ENCODE results near the gene TRIP11. TPM values are rescaled to one million over a fixed set of nuclear protein-coding genes. Genes with fewer than 3 reads are reported as not detected.

TRIP11 gene
- total and polyA plus RNA-seq, 2 experiments from 2014 or later, result 10.8 to 40.8 TPM

DNA sequence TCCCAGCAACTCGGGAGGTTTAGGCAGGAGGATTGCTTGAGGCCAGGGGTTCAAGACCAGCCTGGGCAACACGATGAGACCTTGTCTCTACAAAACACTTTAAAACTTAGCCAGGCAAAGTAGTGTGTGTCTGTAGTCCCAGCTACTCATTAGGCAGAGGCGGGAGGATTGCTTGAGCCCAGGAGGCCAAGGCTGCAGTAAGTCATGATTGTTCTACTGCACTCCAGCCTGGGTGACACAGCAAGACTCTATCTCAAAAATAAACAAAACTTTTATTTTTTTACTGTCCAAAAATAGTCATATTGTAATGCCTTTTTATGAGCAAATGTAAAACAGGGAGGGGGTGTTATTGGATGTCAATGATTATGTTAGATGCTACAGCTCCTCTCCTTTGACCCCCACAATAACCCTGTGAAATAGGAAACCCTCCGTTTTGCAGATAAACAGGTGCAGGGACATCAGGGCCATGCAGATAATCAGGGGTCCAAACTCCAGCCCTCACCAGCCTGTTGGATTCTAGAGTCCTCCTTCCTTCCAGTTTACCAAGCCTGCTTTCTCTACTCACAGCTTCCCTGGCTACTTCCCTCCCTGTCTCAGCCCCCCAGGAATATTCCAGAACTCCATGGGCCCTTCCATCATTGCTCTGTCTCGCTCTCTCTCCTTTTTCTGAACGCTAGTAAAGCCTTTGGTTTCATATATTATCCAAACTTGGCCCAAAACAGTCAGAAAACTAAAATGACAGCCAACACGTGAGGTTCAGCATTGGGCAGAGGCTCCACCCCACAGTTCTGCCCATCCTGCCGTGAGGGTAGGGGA is 86.5 kb downstream of the TRIP11 start:
- H3K27ac ChIP-seq, result no peak overlapping the region
- peaks cover 9% of the 10 kb centered on the region for H3K27me3 ChIP-seq
- no peaks in the 10 kb centered on the region for H3K4me1 ChIP-seq (ENCODE audit: low read depth)
- TF ChIP-seq, protein P1, sequence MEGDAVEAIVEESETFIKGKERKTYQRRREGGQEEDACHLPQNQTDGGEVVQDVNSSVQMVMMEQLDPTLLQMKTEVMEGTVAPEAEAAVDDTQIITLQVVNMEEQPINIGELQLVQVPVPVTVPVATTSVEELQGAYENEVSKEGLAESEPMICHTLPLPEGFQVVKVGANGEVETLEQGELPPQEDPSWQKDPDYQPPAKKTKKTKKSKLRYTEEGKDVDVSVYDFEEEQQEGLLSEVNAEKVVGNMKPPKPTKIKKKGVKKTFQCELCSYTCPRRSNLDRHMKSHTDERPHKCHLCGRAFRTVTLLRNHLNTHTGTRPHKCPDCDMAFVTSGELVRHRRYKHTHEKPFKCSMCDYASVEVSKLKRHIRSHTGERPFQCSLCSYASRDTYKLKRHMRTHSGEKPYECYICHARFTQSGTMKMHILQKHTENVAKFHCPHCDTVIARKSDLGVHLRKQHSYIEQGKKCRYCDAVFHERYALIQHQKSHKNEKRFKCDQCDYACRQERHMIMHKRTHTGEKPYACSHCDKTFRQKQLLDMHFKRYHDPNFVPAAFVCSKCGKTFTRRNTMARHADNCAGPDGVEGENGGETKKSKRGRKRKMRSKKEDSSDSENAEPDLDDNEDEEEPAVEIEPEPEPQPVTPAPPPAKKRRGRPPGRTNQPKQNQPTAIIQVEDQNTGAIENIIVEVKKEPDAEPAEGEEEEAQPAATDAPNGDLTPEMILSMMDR (IDR thresholded peaks at IDR 0.05; ENCODE audit: low read depth, low read length), result no peak
- H3K36me3 ChIP-seq, result no peaks in the 10 kb centered on the region
- DNase-seq (ENCODE audit: low read depth in 1 of 2, low spot score in 1 of 2), result no peak
- no peaks in the 10 kb centered on the region for H3K9me3 ChIP-seq (ENCODE audit: low read depth)
- no peak overlapping the region for H3K4me3 ChIP-seq

DNA sequence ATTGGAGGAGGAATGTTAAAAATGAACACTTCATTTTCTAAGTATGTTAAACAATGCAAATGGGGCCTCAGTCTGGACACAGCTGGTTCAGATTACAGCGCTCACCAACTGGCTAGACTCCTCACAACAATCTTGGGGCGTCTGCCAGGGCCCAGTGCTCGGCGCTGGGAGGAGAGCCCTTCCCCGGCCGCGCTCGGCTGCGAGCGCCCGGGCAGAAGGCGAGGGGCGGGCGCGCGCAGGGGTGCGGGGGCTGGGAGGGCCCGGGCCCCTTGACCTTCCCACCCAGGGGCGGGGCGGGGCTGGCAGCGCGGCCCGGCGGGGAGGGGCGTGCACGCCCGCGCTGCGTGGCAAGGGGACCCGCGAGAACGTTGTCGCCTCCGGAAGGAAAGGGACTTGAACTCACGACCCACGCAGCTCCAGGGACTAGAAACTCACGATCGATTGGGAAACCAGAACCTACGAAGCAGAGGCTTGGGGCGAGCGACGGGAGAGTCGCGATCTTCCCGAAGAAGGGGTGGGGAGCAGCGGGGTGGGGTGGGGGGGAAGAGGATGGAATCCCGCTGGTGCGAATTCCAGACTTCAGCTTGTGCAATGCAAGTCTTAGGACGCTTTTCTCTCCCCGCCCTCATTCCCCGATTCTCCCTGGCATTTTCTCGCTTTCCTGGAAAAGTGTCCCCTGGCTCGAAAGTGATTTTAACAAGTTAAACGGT is 92.2 kb downstream of the TRIP11 start, which contains the start of gene FBLN5:
Gene FBLN5 (minus strand): TSS at position 220 of the 710 bp plus-strand sequence. CDS start 465 bp downstream, outside the sequence.
- no peaks in the 10 kb centered on the region for H3K9me3 ChIP-seq (ENCODE audit: low read depth)
- TF ChIP-seq, protein P1 (IDR thresholded peaks at IDR 0.05; ENCODE audit: low read depth, low read length), result no peak
- H3K36me3 ChIP-seq, result no peaks in the 10 kb centered on the region
- peak; percentile 75 to 85 for DNase-seq (ENCODE audit: low read depth in 1 of 2, low spot score in 1 of 2)
- peak within 1 kb of the TSS; percentile 37 for H3K4me3 ChIP-seq
- no peaks in the 10 kb centered on the region for H3K4me1 ChIP-seq (ENCODE audit: low read depth)
- peaks cover 40% of the 10 kb centered on the region for H3K27me3 ChIP-seq
- no peak within 1 kb of the TSS for H3K27ac ChIP-seq

DNA sequence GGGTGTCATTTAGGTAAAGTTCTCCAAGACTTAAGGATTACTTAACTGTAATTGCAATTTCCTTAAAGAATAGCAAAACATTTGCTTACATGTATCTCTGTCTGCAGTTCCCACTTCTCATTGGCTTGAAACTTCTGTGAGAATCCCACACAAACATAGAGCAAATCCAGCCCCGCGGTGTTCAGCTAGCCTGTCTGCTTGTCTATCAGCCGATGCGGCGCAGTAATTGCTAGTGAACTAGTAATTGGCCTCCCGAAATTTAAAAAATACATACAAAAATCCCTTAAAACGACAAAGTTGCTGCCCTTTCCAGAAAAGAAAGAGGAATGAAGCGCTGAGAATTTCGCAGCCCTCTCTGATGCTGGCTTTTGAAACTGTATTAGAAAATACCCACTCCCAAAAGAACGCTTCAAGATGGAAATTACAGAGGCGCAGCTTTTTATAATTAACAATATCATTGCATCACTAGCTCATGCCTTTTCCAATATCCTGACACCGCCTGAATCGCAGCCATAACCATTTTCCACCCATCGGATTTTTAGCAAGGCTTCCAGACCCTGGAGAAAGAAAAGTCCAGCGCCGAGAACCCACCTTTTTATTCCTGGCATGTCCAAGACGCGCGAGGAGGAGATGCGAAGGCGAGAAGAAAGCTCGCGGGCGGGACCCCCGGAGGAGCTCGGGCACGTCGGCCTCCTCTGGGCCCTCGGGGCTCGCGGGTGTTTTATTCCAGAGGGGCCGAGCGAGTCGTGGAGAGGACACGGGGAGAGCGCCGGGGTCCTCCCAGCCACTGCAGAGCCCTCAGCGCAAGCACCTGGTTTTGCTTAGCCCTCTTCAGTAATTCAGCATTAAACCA is 93.0 kb downstream of the TRIP11 start:
- H3K4me3 ChIP-seq, result peak overlapping the region; percentile 37
- H3K9me3 ChIP-seq (ENCODE audit: low read depth), result no peaks in the 10 kb centered on the region
- no peak overlapping the region for H3K27ac ChIP-seq
- peaks cover 40% of the 10 kb centered on the region for H3K27me3 ChIP-seq
- TF ChIP-seq, protein P1 (IDR thresholded peaks at IDR 0.05; ENCODE audit: low read depth, low read length), result no peak
- H3K36me3 ChIP-seq, result no peaks in the 10 kb centered on the region
- peak in 1 of 2 donors; percentile 45 for DNase-seq (ENCODE audit: low read depth in 1 of 2, low spot score in 1 of 2)
- no peaks in the 10 kb centered on the region for H3K4me1 ChIP-seq (ENCODE audit: low read depth)

DNA sequence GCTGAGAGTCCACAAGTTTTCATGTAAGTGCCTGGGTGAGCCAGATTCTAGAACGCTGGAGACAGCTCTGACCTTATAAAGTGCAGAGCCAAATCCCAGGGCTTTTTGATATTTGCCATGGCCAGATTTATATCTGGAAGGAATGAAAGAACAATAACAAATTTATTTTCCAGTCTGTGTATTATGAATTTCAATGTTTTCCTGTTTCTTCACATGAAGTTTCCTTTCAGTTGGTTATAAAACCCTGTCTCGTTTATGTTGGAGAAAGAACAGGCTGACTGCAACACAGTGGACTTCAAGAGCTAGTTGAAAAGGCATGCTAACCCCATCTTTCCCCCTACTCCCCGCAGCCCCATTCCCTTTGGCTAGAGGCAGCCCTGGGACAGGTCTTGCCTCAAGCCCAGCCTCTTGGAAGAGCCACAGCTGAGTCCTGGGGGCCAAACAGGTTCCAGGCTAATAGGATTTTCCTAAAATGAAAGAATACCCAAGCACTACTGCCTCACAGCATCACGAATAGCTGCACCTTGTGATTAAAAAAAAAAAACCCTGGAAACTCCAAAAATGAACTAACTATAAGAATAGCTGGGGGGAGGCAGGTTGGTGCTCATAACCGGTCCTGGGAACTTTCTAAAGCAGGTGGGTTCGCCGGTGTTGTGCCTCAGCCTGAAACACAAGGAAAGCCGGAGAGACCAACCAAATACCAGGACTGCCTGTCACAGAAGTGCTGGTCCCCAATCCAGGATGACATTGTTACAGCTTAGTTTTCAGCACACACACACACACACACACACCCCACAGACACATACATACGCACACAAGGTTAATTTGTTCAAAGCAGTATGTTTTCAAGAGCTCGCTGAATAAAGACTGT is 93.9 kb downstream of the TRIP11 start:
- DNase-seq (ENCODE audit: low read depth in 1 of 2, low spot score in 1 of 2), result no peak
- Histone ChIP-seq H3K4me3 (no peak overlapping the region), H3K27ac (no peak overlapping the region), H3K9me3 (ENCODE audit: low read depth) (no peaks in the 10 kb centered on the region), H3K4me1 (ENCODE audit: low read depth) (no peaks in the 10 kb centered on the region), H3K27me3 (peaks cover 40% of the 10 kb centered on the region), H3K36me3 (no peaks in the 10 kb centered on the region)
- TF ChIP-seq, protein P1 (IDR thresholded peaks at IDR 0.05; ENCODE audit: low read depth, low read length), result no peak
